ENCODE measurements around the gene ABHD17A.

The ABHD17A gene

DNA sequence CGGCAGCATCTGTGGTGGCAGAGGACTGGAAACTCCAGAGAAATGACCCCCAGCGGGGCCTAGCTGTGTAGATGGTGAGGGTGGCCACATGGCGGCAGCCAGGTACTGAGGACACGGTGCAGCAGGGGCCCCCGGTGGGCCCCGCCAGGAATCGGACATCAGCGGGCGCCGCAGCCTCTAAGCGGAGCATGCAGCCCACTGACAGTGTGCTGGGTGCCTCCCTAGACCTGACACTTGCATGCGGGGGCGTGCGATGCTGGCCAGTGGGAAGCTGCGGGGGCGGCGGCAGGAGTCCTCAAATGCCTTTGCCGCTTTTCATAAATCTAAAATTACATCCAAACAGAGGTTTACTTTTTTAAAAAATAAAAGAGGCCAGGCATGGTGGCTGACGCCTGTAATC is 36.0 kb upstream of the ABHD17A start:
- Histone ChIP-seq H3K27me3 (ENCODE audit: control insufficient read depth, insufficient read depth, low read length) (no peaks in the 10 kb centered on the region), H3K36me3 (ENCODE audit: control insufficient read depth, insufficient read depth, low read length) (peaks cover 61% of the 10 kb centered on the region), H3K9ac (ENCODE audit: low read depth, low read length) (no peak overlapping the region), H3K4me1 (ENCODE audit: control insufficient read depth, insufficient read depth, low read length) (no peaks in the 10 kb centered on the region), H3K9me3 (ENCODE audit: control insufficient read depth, insufficient read depth, low read length) (no peaks in the 10 kb centered on the region), H3K4me3 (ENCODE audit: low read depth, low read length) (no peak overlapping the region), H3K27ac (ENCODE audit: low read depth, low read length) (no peak overlapping the region)

DNA sequence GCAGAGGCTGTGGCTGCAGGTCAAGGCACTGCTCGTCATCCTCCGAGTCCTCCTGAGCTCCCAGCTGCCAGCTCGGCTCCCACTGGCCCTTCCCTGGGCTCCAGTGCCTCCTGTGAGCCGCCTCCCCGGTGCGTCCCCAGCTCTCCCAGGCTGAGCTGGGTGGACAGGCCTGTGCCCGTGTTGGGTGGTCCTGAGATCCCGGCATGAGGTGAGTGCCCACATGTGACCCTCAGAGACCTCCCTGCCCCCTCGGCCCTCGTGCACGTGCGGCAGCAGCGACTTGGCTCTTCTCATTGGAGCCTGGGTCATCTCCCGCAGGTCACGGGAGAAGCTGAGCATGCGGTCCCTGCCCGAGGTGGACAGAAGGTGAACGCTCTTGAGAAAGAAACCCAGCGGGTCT is 35.3 kb upstream of the ABHD17A start:
- Histone ChIP-seq H3K27ac (ENCODE audit: low read depth, low read length) (no peak overlapping the region), H3K4me1 (ENCODE audit: control insufficient read depth, insufficient read depth, low read length) (no peaks in the 10 kb centered on the region), H3K36me3 (ENCODE audit: control insufficient read depth, insufficient read depth, low read length) (peaks cover 61% of the 10 kb centered on the region), H3K9ac (ENCODE audit: low read depth, low read length) (no peak overlapping the region), H3K9me3 (ENCODE audit: control insufficient read depth, insufficient read depth, low read length) (no peaks in the 10 kb centered on the region), H3K27me3 (ENCODE audit: control insufficient read depth, insufficient read depth, low read length) (no peaks in the 10 kb centered on the region), H3K4me3 (ENCODE audit: low read depth, low read length) (no peak overlapping the region)

GRCh38 chr19:1918975-1919374 is 33.7 kb upstream of the ABHD17A start:
- Histone ChIP-seq H3K9ac (ENCODE audit: low read depth, low read length) (no peak overlapping the region), H3K4me3 (ENCODE audit: low read depth, low read length) (no peak overlapping the region), H3K4me1 (ENCODE audit: control insufficient read depth, insufficient read depth, low read length) (no peaks in the 10 kb centered on the region), H3K27ac (ENCODE audit: low read depth, low read length) (no peak overlapping the region), H3K27me3 (ENCODE audit: control insufficient read depth, insufficient read depth, low read length) (no peaks in the 10 kb centered on the region), H3K9me3 (ENCODE audit: control insufficient read depth, insufficient read depth, low read length) (no peaks in the 10 kb centered on the region), H3K36me3 (ENCODE audit: control insufficient read depth, insufficient read depth, low read length) (peaks cover 51% of the 10 kb centered on the region)

DNA sequence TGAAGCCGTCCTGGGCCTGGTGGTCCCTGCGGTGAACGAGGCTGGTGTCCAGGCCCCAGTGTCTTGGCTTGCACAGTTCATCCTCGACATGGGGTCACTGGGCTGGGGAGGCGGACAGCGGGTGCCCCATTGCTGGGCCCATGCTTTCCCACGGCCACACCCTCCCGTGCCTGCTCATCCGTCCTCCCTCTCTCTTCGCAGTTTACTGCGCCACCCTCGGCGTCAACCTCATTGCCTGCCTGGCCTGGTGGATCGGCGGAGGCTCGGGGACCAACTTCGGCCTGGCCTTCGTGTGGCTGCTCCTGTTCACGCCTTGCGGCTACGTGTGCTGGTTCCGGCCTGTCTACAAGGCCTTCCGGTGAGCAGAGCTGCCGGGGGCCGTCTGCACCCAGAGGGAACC is 32.6 kb upstream of the ABHD17A start:
- H3K27me3 ChIP-seq (ENCODE audit: control insufficient read depth, insufficient read depth, low read length) = no peaks in the 10 kb centered on the region
- H3K4me3 ChIP-seq (ENCODE audit: low read depth, low read length) = no peak overlapping the region
- no peak overlapping the region for H3K9ac ChIP-seq (ENCODE audit: low read depth, low read length)
- no peak overlapping the region for H3K27ac ChIP-seq (ENCODE audit: low read depth, low read length)
- no peaks in the 10 kb centered on the region for H3K9me3 ChIP-seq (ENCODE audit: control insufficient read depth, insufficient read depth, low read length)
- no peaks in the 10 kb centered on the region for H3K4me1 ChIP-seq (ENCODE audit: control insufficient read depth, insufficient read depth, low read length)
- H3K36me3 ChIP-seq (ENCODE audit: control insufficient read depth, insufficient read depth, low read length) = peaks cover 51% of the 10 kb centered on the region

- Histone ChIP-seq H3K27ac (ENCODE audit: low read depth, low read length) (no peak overlapping the region), H3K27me3 (ENCODE audit: control insufficient read depth, insufficient read depth, low read length) (no peaks in the 10 kb centered on the region), H3K36me3 (ENCODE audit: control insufficient read depth, insufficient read depth, low read length) (peaks cover 51% of the 10 kb centered on the region), H3K9me3 (ENCODE audit: control insufficient read depth, insufficient read depth, low read length) (no peaks in the 10 kb centered on the region), H3K9ac (ENCODE audit: low read depth, low read length) (no peak overlapping the region), H3K4me1 (ENCODE audit: control insufficient read depth, insufficient read depth, low read length) (no peaks in the 10 kb centered on the region), H3K4me3 (ENCODE audit: low read depth, low read length) (no peak overlapping the region)
These were observed 31.9 kb upstream of the ABHD17A start for GRCh38 chr19:1917146-1917545.

DNA sequence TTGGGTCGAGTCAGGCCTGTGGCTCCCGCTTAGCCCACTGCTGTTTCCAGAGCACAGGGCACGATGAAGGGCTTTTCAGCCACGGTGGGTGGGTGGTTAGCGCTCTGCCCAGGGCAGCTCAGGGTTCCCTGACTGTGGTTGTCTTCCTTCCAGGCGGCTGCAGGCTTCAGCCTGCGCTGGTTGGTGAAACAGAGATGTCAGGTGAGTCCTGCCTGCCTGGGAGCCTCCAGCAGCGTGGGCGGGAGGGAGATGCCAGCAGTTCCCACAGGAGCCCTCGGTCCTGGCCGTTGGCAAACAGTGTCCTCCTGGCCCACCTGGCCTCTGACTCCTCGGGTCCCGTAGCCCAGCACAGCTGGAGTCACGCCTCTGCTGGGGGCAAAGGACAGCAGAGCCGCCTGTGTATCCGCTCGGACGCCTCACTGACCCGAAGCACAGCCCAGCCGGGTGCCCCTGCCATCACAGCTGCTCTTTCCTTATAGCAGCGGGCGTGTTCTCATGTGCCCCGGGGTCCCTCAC is 29.6 kb upstream of the ABHD17A start:
- peaks cover 34% of the 10 kb centered on the region for H3K36me3 ChIP-seq (ENCODE audit: control insufficient read depth, insufficient read depth, low read length)
- no peak overlapping the region for H3K9ac ChIP-seq (ENCODE audit: low read depth, low read length)
- H3K27me3 ChIP-seq (ENCODE audit: control insufficient read depth, insufficient read depth, low read length) = no peaks in the 10 kb centered on the region
- no peaks in the 10 kb centered on the region for H3K4me1 ChIP-seq (ENCODE audit: control insufficient read depth, insufficient read depth, low read length)
- H3K4me3 ChIP-seq (ENCODE audit: low read depth, low read length) = no peak overlapping the region
- H3K27ac ChIP-seq (ENCODE audit: low read depth, low read length) = no peak overlapping the region
- H3K9me3 ChIP-seq (ENCODE audit: control insufficient read depth, insufficient read depth, low read length) = no peaks in the 10 kb centered on the region

- no peaks in the 10 kb centered on the region for H3K9me3 ChIP-seq (ENCODE audit: control insufficient read depth, insufficient read depth, low read length)
- H3K27ac ChIP-seq (ENCODE audit: low read depth, low read length) = no peak overlapping the region
- H3K4me3 ChIP-seq (ENCODE audit: low read depth, low read length) = no peak overlapping the region
- H3K4me1 ChIP-seq (ENCODE audit: control insufficient read depth, insufficient read depth, low read length) = no peaks in the 10 kb centered on the region
- no peaks in the 10 kb centered on the region for H3K27me3 ChIP-seq (ENCODE audit: control insufficient read depth, insufficient read depth, low read length)
- H3K36me3 ChIP-seq (ENCODE audit: control insufficient read depth, insufficient read depth, low read length) = peaks cover 29% of the 10 kb centered on the region
- H3K9ac ChIP-seq (ENCODE audit: low read depth, low read length) = no peak overlapping the region
These were observed 28.7 kb upstream of the ABHD17A start for GRCh38 chr19:1913781-1914577.

DNA sequence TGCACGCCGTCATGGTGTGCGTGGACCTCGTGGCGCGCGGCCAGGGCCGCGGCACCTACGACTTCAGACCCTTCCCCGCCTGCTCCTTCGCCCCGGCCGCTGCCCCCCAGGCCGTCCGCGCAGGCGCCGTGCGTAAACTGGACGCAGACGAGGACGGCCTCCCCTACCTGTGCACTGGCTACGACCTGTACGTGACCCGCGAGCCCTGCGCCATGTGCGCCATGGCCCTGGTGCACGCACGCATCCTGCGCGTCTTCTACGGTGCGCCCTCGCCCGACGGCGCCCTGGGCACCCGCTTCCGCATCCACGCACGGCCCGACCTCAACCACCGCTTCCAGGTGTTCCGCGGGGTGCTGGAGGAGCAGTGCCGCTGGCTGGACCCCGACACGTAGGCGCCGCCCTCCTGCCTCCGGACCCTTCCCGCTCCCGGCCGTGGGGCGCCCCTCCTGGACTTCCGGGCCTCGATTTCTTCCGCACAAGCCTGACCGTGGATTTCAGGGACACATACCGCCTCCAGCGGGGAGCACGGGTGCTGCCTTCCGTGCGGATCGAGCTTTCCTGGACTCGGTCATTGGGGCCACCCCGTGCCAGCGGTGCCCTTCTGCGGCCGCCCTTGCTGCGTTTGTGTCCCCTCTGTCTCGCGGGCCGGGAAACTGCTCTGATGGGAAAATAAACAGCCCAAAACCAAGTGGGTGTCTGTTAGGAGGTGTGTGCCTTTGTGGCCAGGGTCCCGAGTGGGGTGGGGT is 27.6 kb upstream of the ABHD17A start:
- Histone ChIP-seq H3K36me3 (ENCODE audit: control insufficient read depth, insufficient read depth, low read length) (peaks cover 22% of the 10 kb centered on the region), H3K9ac (ENCODE audit: low read depth, low read length) (no peak overlapping the region), H3K27me3 (ENCODE audit: control insufficient read depth, insufficient read depth, low read length) (no peaks in the 10 kb centered on the region), H3K4me3 (ENCODE audit: low read depth, low read length) (no peak overlapping the region), H3K27ac (ENCODE audit: low read depth, low read length) (no peak overlapping the region), H3K9me3 (ENCODE audit: control insufficient read depth, insufficient read depth, low read length) (no peaks in the 10 kb centered on the region), H3K4me1 (ENCODE audit: control insufficient read depth, insufficient read depth, low read length) (no peaks in the 10 kb centered on the region)

DNA sequence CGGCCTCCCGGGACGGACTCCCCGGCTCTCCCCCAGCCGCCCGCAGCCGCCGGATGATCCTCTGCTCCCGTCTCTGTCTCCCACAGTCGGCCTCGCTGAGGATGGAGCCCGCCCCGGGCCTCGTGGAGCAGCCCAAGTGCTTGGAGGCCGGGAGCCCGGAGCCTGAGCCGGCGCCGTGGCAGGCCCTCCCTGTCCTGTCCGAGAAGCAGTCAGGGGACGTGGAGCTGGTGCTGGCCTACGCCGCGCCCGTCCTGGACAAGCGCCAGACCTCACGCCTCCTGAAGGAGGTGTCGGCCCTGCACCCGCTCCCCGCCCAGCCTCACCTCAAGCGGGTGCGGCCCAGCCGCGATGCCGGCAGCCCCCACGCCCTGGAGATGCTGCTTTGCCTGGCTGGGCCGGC is 26.7 kb upstream of the ABHD17A start:
- H3K36me3 ChIP-seq (ENCODE audit: control insufficient read depth, insufficient read depth, low read length) = peaks cover 18% of the 10 kb centered on the region
- H3K9ac ChIP-seq (ENCODE audit: low read depth, low read length) = no peak overlapping the region
- H3K4me1 ChIP-seq (ENCODE audit: control insufficient read depth, insufficient read depth, low read length) = no peaks in the 10 kb centered on the region
- H3K27ac ChIP-seq (ENCODE audit: low read depth, low read length) = no peak overlapping the region
- no peaks in the 10 kb centered on the region for H3K9me3 ChIP-seq (ENCODE audit: control insufficient read depth, insufficient read depth, low read length)
- no peak overlapping the region for H3K4me3 ChIP-seq (ENCODE audit: low read depth, low read length)
- H3K27me3 ChIP-seq (ENCODE audit: control insufficient read depth, insufficient read depth, low read length) = no peaks in the 10 kb centered on the region

DNA sequence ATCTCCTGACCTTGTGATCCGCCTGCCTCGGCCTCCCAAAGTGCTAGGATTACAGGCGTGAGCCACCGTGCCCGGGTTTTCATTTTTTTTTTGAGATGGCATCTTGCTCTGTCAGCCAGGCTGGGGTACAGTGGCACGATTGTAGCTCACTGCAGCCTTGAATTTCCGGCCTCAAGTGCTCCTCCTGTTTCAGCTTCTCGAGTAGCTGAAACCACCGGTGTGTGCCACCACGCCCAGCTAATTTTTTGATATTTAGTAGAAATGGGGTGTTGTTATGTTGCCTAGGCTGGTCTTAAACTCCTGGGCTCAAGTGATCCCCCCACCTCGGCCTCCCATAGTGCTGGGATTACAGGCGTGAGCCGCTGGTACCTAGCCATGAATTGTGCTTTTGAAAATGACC is 25.8 kb upstream of the ABHD17A start:
- Histone ChIP-seq H3K9ac (ENCODE audit: low read depth, low read length) (no peak overlapping the region), H3K36me3 (ENCODE audit: control insufficient read depth, insufficient read depth, low read length) (peaks cover 18% of the 10 kb centered on the region), H3K9me3 (ENCODE audit: control insufficient read depth, insufficient read depth, low read length) (no peaks in the 10 kb centered on the region), H3K27ac (ENCODE audit: low read depth, low read length) (no peak overlapping the region), H3K27me3 (ENCODE audit: control insufficient read depth, insufficient read depth, low read length) (no peaks in the 10 kb centered on the region), H3K4me3 (ENCODE audit: low read depth, low read length) (no peak overlapping the region), H3K4me1 (ENCODE audit: control insufficient read depth, insufficient read depth, low read length) (no peaks in the 10 kb centered on the region)

DNA sequence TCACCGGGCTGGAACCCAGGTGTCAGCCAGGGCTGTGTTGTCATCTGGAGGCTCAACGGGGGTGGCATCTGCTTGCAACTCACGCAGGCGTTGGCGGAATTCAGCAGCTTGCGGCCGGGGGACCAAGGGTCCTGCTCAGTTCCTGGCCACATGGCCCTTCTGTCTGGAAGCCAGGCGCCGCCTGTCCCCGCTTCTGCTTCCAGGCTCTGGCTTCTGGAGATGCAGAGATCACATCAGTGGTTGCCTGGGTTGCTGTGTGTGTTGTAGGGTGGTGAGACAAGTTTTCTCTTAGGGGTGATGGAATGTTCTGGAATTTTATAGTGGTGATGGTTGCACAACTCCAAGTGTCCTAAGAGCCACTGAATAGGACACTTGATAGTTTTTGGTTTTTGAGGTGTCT is 24.9 kb upstream of the ABHD17A start:
- H3K4me1 ChIP-seq (ENCODE audit: control insufficient read depth, insufficient read depth, low read length) = no peaks in the 10 kb centered on the region
- H3K27ac ChIP-seq (ENCODE audit: low read depth, low read length) = no peak overlapping the region
- no peaks in the 10 kb centered on the region for H3K27me3 ChIP-seq (ENCODE audit: control insufficient read depth, insufficient read depth, low read length)
- no peak overlapping the region for H3K4me3 ChIP-seq (ENCODE audit: low read depth, low read length)
- H3K9me3 ChIP-seq (ENCODE audit: control insufficient read depth, insufficient read depth, low read length) = no peaks in the 10 kb centered on the region
- H3K9ac ChIP-seq (ENCODE audit: low read depth, low read length) = no peak overlapping the region
- peaks cover 18% of the 10 kb centered on the region for H3K36me3 ChIP-seq (ENCODE audit: control insufficient read depth, insufficient read depth, low read length)
